ENCODE data around the gene KLF8.

Gene KLF8

GRCh38 chrX:56309881-56310280, 77.7 kb downstream of the KLF8 start:
- DNase-seq (ENCODE audit: low spot score): no peak

GRCh38 chrX:56310581-56310980, 78.4 kb downstream of the KLF8 start:
- no peak for DNase-seq (ENCODE audit: low spot score)

GRCh38 chrX:56313308-56313707, 81.2 kb downstream of the KLF8 start:
- no peak for DNase-seq (ENCODE audit: low spot score)

- DNase-seq (ENCODE audit: low spot score): no peak
Measured at GRCh38 chrX:56314334-56314733, 82.2 kb downstream of the KLF8 start.

- DNase-seq (ENCODE audit: low spot score): no peak
Measured at GRCh38 chrX:56318076-56318475, 85.9 kb downstream of the KLF8 start.

- DNase-seq (ENCODE audit: low spot score): no peak
Measured at GRCh38 chrX:56319165-56319564, 87.0 kb downstream of the KLF8 start.

All from SK-N-DZ (cell line).